Measurements from ENCODE around the gene PAX5. TPM values are rescaled to one million over a fixed set of nuclear protein-coding genes. Genes with fewer than 3 reads are reported as not detected.

Gene PAX5
- total RNA-seq, 4 donors from 2014 or later, result not detected

DNA sequence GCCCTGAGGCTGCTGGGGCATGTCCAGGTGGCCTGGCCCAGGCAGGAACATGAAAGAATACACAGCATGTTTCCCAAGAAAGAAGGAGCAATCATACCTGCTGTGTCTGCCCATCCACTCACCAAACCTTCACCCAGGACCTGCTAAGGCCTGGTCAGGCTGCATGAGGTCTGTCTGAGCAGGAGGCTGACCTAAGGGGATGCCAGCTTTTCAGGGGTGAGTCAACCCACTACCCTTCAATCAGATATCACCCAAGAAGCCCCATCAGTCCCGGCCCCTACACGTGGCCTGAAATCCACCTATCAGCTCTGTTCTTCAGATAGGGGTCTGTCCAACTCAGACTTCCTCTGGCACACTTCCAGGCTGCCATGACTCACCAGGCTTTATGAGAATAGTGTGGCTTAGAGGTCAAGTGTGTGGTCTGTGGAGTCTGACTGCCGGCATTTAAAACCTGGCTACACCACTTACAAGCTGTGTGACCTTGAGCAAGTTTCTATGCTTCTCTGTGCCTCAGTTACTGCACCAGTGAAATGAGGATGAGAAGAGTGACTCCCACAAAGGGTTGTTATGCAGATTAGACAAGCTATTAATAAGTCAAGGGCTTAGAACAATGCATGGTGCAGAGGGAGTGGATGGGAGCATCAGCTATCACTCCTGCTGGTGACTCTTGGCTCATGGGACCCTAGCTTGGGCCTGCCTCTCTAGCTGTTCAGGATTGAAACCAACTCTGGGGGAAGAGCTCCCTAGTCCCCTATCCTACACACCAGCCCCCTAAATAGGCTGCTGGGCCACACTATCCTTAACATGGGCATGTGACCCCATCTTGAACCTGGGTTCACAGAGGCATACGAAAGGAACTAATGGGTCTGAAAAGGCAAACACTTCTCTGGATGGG lies 130.3 kb downstream of the PAX5 start:
- no peak overlapping the region for H3K27ac ChIP-seq
- no peaks in the 10 kb centered on the region for H3K36me3 ChIP-seq
- no peaks in the 10 kb centered on the region for H3K4me1 ChIP-seq
- TF ChIP-seq, protein P1, sequence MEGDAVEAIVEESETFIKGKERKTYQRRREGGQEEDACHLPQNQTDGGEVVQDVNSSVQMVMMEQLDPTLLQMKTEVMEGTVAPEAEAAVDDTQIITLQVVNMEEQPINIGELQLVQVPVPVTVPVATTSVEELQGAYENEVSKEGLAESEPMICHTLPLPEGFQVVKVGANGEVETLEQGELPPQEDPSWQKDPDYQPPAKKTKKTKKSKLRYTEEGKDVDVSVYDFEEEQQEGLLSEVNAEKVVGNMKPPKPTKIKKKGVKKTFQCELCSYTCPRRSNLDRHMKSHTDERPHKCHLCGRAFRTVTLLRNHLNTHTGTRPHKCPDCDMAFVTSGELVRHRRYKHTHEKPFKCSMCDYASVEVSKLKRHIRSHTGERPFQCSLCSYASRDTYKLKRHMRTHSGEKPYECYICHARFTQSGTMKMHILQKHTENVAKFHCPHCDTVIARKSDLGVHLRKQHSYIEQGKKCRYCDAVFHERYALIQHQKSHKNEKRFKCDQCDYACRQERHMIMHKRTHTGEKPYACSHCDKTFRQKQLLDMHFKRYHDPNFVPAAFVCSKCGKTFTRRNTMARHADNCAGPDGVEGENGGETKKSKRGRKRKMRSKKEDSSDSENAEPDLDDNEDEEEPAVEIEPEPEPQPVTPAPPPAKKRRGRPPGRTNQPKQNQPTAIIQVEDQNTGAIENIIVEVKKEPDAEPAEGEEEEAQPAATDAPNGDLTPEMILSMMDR (IDR thresholded peaks at IDR 0.05), result no peak
- TF ChIP-seq POLR2A (IDR thresholded peaks at IDR 0.05), result no peak
- no peak for TF ChIP-seq EP300 (IDR thresholded peaks at IDR 0.05)
- no peaks in the 10 kb centered on the region for H3K9me3 ChIP-seq
- H3K27me3 ChIP-seq, result peaks cover 0 to 21% of the 10 kb centered on the region in 2 donors
- H3K4me3 ChIP-seq, result no peak overlapping the region
- 39 to 45% methylated on average over 4 of the region's 4 CpGs for WGBS, 2 donors
- DNase-seq (ENCODE audit: low spot score in 2 of 2), result no peak

GRCh38 chr9:36902861-36903524 lies 131.1 kb downstream of the PAX5 start:
- Histone ChIP-seq H3K27me3 (peaks cover 0 to 19% of the 10 kb centered on the region in 2 donors), H3K9me3 (no peaks in the 10 kb centered on the region), H3K4me1 (no peaks in the 10 kb centered on the region), H3K4me3 (no peak overlapping the region), H3K27ac (no peak overlapping the region), H3K36me3 (no peaks in the 10 kb centered on the region)
- TF ChIP-seq, protein P1 (IDR thresholded peaks at IDR 0.05), result no peak
- TF ChIP-seq POLR2A (IDR thresholded peaks at IDR 0.05) (no peak), EP300 (IDR thresholded peaks at IDR 0.05) (no peak)
- no peak for DNase-seq (ENCODE audit: low spot score in 2 of 2)
- WGBS, 2 donors, result 69 to 76% methylated on average over 5 of the region's 5 CpGs

DNA sequence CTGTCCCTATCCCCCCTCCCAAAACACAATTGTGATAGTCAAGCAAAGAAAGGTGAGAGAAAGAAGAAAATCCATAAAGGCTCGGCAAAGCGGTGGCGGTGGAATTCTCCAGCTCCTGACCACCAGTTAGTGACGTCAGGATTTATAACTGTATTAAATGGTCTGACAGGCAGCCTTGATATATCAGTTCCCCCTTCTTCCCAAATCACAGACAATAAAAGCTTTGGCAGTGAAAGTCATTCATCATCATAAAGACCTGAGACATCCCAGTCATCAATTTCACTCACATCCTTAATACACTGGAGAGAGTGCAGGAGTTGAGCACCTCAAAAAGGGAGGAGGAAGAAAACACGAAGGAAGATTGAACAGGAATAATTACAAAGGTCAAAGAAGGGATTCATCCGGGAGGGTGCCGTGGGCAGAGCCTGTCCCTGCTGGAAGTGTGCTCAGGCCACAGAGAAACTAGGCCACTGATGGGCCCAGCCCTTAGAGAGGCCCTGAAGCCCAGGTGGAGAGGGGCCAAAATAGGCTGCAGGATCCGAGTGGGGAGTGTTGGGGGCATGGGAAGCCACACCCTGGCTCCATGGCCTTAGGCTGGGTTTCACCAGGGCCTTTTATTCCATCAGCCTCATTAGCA lies 131.9 kb downstream of the PAX5 start:
- no peak for TF ChIP-seq POLR2A (IDR thresholded peaks at IDR 0.05)
- no peak for TF ChIP-seq EP300 (IDR thresholded peaks at IDR 0.05)
- TF ChIP-seq, protein P1 (IDR thresholded peaks at IDR 0.05), result no peak
- 42 to 45% methylated on average over 8 of the region's 8 CpGs for WGBS, 2 donors
- Histone ChIP-seq H3K36me3 (no peaks in the 10 kb centered on the region), H3K27ac (no peak overlapping the region), H3K4me3 (no peak overlapping the region), H3K4me1 (no peaks in the 10 kb centered on the region), H3K27me3 (peaks cover 0 to 11% of the 10 kb centered on the region in 2 donors), H3K9me3 (no peaks in the 10 kb centered on the region)
- no peak for DNase-seq (ENCODE audit: low spot score in 2 of 2)

GRCh38 chr9:36901528-36901927 lies 132.5 kb downstream of the PAX5 start:
- H3K9me3 ChIP-seq, result no peaks in the 10 kb centered on the region
- WGBS, 2 donors, result 66 to 73% methylated on average over 7 of the region's 7 CpGs
- TF ChIP-seq, protein P1 (IDR thresholded peaks at IDR 0.05), result no peak
- TF ChIP-seq EP300 (IDR thresholded peaks at IDR 0.05), result no peak
- TF ChIP-seq POLR2A (IDR thresholded peaks at IDR 0.05), result no peak
- no peak overlapping the region for H3K27ac ChIP-seq
- no peaks in the 10 kb centered on the region for H3K4me1 ChIP-seq
- H3K4me3 ChIP-seq, result no peak overlapping the region
- H3K36me3 ChIP-seq, result no peaks in the 10 kb centered on the region
- H3K27me3 ChIP-seq, result peaks cover 0 to 6% of the 10 kb centered on the region in 2 donors
- DNase-seq (ENCODE audit: low spot score in 2 of 2), result no peak
